ENCODE data around the gene ALDH3A2.

Gene ALDH3A2

GRCh38 chr17:19630661-19631060 is 17.9 kb upstream of the ALDH3A2 start:
- Histone ChIP-seq H3K9me3 (ENCODE audit: control insufficient read depth, low read length) (no peaks in the 10 kb centered on the region), H3K4me1 (ENCODE audit: control insufficient read depth, insufficient read depth, low read length, poor library complexity, severe bottlenecking) (no peaks in the 10 kb centered on the region), H3K36me3 (ENCODE audit: control insufficient read depth, insufficient read depth, low read length) (no peaks in the 10 kb centered on the region), H3K27ac (ENCODE audit: low read depth, low read length, severe bottlenecking) (no peak overlapping the region), H3K4me3 (ENCODE audit: extremely low read depth, insufficient read depth, low read length, poor library complexity, severe bottlenecking) (no peak overlapping the region)
- no CpG with 5 or more reads among the region's 1 CpG for WGBS, 2 experiments (ENCODE audit: insufficient coverage in 2 of 2)

- H3K36me3 ChIP-seq (ENCODE audit: control insufficient read depth, insufficient read depth, low read length): no peaks in the 10 kb centered on the region
- H3K27ac ChIP-seq (ENCODE audit: low read depth, low read length, severe bottlenecking): no peak overlapping the region
- WGBS, 2 experiments (ENCODE audit: insufficient coverage in 2 of 2): 100% methylated on average over 1 of the region's 2 CpGs; no CpG with 5 or more reads in 1 of the 2 experiments
- no peak overlapping the region for H3K4me3 ChIP-seq (ENCODE audit: extremely low read depth, insufficient read depth, low read length, poor library complexity, severe bottlenecking)
- H3K9me3 ChIP-seq (ENCODE audit: control insufficient read depth, low read length): no peaks in the 10 kb centered on the region
- H3K4me1 ChIP-seq (ENCODE audit: control insufficient read depth, insufficient read depth, low read length, poor library complexity, severe bottlenecking): no peaks in the 10 kb centered on the region
Observed at GRCh38 chr17:19631905-19632304, 16.6 kb upstream of the ALDH3A2 start.

- H3K4me1 ChIP-seq (ENCODE audit: control insufficient read depth, insufficient read depth, low read length, poor library complexity, severe bottlenecking): peaks cover 6% of the 10 kb centered on the region
- no peak overlapping the region for H3K4me3 ChIP-seq (ENCODE audit: extremely low read depth, insufficient read depth, low read length, poor library complexity, severe bottlenecking)
- 100% methylated on average over 1 of the region's 4 CpGs for WGBS, 2 experiments (ENCODE audit: insufficient coverage in 2 of 2)
- no peak overlapping the region for H3K27ac ChIP-seq (ENCODE audit: low read depth, low read length, severe bottlenecking)
- H3K9me3 ChIP-seq (ENCODE audit: control insufficient read depth, low read length): no peaks in the 10 kb centered on the region
- H3K36me3 ChIP-seq (ENCODE audit: control insufficient read depth, insufficient read depth, low read length): no peaks in the 10 kb centered on the region
Observed at GRCh38 chr17:19641687-19642372, 6.7 kb upstream of the ALDH3A2 start.

- H3K4me1 ChIP-seq (ENCODE audit: control insufficient read depth, insufficient read depth, low read length, poor library complexity, severe bottlenecking): peaks cover 12% of the 10 kb centered on the region
- H3K27ac ChIP-seq (ENCODE audit: low read depth, low read length, severe bottlenecking): no peak overlapping the region
- WGBS, 2 experiments (ENCODE audit: insufficient coverage in 2 of 2): 60% methylated on average over 1 of the region's 5 CpGs; no CpG with 5 or more reads in 1 of the 2 experiments
- no peaks in the 10 kb centered on the region for H3K9me3 ChIP-seq (ENCODE audit: control insufficient read depth, low read length)
- H3K4me3 ChIP-seq (ENCODE audit: extremely low read depth, insufficient read depth, low read length, poor library complexity, severe bottlenecking): no peak overlapping the region
- no peaks in the 10 kb centered on the region for H3K36me3 ChIP-seq (ENCODE audit: control insufficient read depth, insufficient read depth, low read length)
Observed at GRCh38 chr17:19642373-19642893, 6.1 kb upstream of the ALDH3A2 start.

DNA sequence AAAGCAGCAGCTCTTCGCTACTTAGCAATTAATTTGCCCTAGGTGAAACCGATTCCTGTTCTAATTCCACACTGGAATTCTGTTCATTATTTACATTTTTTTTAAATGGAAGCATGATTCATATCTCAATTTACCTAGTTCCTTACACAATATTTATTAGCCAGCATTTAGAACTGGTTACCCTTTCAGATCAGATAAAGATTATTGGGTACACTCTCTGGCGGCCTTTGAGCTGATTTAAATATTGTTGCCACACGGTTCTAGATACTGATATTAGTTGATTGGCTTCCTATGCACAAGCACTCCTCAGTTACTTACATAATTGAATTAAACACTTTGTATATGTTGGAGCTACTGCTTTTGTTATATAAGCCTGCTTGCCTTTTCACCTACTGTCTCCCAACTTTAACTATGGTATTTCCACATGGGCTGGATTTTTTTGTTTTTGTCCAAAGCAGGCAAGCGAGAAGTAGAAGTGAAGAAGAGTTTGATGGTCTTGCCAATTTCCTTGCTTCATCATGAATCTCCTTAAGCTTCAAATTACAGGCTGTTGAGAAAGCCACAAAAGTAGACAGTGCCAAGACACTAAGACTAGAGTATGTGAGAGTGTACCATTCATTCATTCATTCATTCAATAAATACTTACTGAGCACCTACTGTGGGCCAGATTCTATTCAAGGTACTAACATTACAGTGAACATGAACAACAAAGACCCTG is 3.9 kb upstream of the ALDH3A2 start:
- Histone ChIP-seq H3K9me3 (ENCODE audit: control insufficient read depth, low read length) (no peaks in the 10 kb centered on the region), H3K4me3 (ENCODE audit: extremely low read depth, insufficient read depth, low read length, poor library complexity, severe bottlenecking) (no peak overlapping the region), H3K4me1 (ENCODE audit: control insufficient read depth, insufficient read depth, low read length, poor library complexity, severe bottlenecking) (peaks cover 16% of the 10 kb centered on the region), H3K27ac (ENCODE audit: low read depth, low read length, severe bottlenecking) (no peak overlapping the region), H3K36me3 (ENCODE audit: control insufficient read depth, insufficient read depth, low read length) (no peaks in the 10 kb centered on the region)
- WGBS, 2 experiments (ENCODE audit: insufficient coverage in 2 of 2): 100% methylated on average over 2 of the region's 5 CpGs; no CpG with 5 or more reads in 1 of the 2 experiments

DNA sequence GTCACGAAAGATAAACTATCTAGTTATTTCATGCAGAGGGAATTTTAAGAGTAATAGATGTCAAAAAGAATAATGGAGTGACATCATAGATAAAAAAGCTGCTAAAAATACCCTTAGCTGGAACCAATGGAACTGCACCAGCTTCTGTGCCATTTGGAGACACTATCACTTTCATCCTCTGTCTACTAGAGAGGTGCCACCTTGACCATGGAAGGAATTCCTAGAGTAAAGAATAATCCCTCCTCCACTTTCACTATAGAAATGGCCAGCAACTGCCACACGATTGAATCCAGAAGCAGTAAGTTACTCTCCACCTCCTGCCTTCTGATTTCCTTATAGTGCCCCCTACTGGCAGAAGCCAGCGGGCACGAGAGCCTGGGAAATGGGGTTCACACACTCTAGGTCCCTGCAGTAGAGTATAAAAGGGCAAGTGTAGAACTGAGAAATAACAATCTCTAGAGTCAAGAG is 2.8 kb upstream of the ALDH3A2 start:
- H3K4me3 ChIP-seq (ENCODE audit: extremely low read depth, insufficient read depth, low read length, poor library complexity, severe bottlenecking): no peak overlapping the region
- no peak overlapping the region for H3K27ac ChIP-seq (ENCODE audit: low read depth, low read length, severe bottlenecking)
- peaks cover 16% of the 10 kb centered on the region for H3K4me1 ChIP-seq (ENCODE audit: control insufficient read depth, insufficient read depth, low read length, poor library complexity, severe bottlenecking)
- no peaks in the 10 kb centered on the region for H3K9me3 ChIP-seq (ENCODE audit: control insufficient read depth, low read length)
- no peaks in the 10 kb centered on the region for H3K36me3 ChIP-seq (ENCODE audit: control insufficient read depth, insufficient read depth, low read length)
- 56% methylated on average over 2 of the region's 4 CpGs; no CpG with 5 or more reads in 1 of the 2 experiments for WGBS, 2 experiments (ENCODE audit: insufficient coverage in 2 of 2)

GRCh38 chr17:19646788-19647696 is 1.5 kb upstream of the ALDH3A2 start:
- Histone ChIP-seq H3K9me3 (ENCODE audit: control insufficient read depth, low read length) (no peaks in the 10 kb centered on the region), H3K4me1 (ENCODE audit: control insufficient read depth, insufficient read depth, low read length, poor library complexity, severe bottlenecking) (peaks cover 16% of the 10 kb centered on the region), H3K27ac (ENCODE audit: low read depth, low read length, severe bottlenecking) (peak overlapping the region; percentile 25), H3K4me3 (ENCODE audit: extremely low read depth, insufficient read depth, low read length, poor library complexity, severe bottlenecking) (peak overlapping the region; percentile 62), H3K36me3 (ENCODE audit: control insufficient read depth, insufficient read depth, low read length) (no peaks in the 10 kb centered on the region)
- 24% methylated on average over 2 of the region's 4 CpGs; no CpG with 5 or more reads in 1 of the 2 experiments for WGBS, 2 experiments (ENCODE audit: insufficient coverage in 2 of 2)

DNA sequence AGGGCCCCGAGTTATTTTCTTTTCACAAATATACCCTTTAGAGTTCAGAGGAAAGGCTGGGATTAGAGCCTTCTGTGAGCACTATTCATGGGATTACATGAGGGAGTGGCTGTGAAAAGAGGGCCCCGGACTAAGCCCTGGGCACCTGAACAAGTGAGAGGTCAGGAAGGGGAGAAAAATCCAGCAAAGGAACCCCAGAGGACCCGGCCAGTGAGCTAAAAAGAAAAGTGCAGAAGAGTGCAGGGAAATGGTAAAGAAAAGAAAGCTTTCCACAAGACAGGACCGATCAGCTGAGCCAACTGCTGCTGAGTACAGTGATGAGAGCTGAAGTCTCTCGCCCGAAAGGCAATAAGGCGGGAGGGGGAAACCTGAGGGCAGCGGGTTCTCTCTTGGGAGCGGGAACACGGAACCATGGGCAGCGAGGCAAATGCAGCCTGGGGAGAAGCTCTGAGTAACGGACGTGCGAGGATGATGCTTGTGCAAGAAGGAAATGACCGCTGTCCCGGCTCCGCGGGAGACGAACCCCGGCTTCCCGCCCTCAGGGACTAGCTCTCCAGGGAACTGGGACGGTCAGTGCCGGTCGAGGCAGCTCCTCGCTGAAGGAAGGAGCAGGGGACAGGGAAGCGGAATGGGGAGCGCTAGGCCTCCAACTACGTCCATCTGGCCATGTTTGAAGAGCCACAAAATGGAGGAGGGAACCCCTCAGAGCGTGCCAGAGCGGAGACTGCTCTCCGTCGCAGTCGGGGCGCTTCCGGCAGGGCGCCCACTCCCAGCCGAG is 665 bp upstream of the ALDH3A2 start:
- Histone ChIP-seq H3K4me3 (ENCODE audit: extremely low read depth, insufficient read depth, low read length, poor library complexity, severe bottlenecking) (peak overlapping the region; percentile 62), H3K4me1 (ENCODE audit: control insufficient read depth, insufficient read depth, low read length, poor library complexity, severe bottlenecking) (peaks cover 16% of the 10 kb centered on the region), H3K36me3 (ENCODE audit: control insufficient read depth, insufficient read depth, low read length) (peaks cover 1% of the 10 kb centered on the region), H3K9me3 (ENCODE audit: control insufficient read depth, low read length) (no peaks in the 10 kb centered on the region), H3K27ac (ENCODE audit: low read depth, low read length, severe bottlenecking) (peak overlapping the region; percentile 25)
- 1% methylated on average over 25 to 36 of the region's 37 CpGs for WGBS, 2 experiments (ENCODE audit: insufficient coverage in 2 of 2)

DNA sequence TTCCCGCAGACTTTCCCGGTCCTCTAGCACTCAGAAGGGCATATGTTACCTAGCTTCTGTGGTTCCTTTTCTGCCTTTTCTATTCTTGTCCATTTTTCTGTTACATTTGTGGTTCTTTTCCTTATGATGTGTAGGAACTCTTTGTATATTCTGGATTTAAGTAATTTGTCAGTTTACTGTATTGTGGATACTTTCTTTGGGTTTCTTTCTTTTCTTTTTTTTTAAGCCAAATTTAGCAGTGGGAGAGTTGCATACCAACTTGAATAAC is 657 bp downstream of the ALDH3A2 start:
- 0% methylated on average over 1 to 2 of the region's 2 CpGs for WGBS, 2 experiments (ENCODE audit: insufficient coverage in 2 of 2)
- Histone ChIP-seq H3K27ac (ENCODE audit: low read depth, low read length, severe bottlenecking) (no peak overlapping the region), H3K4me1 (ENCODE audit: control insufficient read depth, insufficient read depth, low read length, poor library complexity, severe bottlenecking) (peaks cover 16% of the 10 kb centered on the region)

GRCh38 chr17:19650826-19651225 is 2.3 kb downstream of the ALDH3A2 start:
- H3K4me1 ChIP-seq (ENCODE audit: control insufficient read depth, insufficient read depth, low read length, poor library complexity, severe bottlenecking): peaks cover 16% of the 10 kb centered on the region
- H3K4me3 ChIP-seq (ENCODE audit: extremely low read depth, insufficient read depth, low read length, poor library complexity, severe bottlenecking): no peak overlapping the region
- peaks cover 7% of the 10 kb centered on the region for H3K9me3 ChIP-seq (ENCODE audit: control insufficient read depth, low read length)
- WGBS, 2 experiments (ENCODE audit: insufficient coverage in 2 of 2): no CpG with 5 or more reads among the region's 1 CpG
- H3K27ac ChIP-seq (ENCODE audit: low read depth, low read length, severe bottlenecking): no peak overlapping the region
- peaks cover 19% of the 10 kb centered on the region for H3K36me3 ChIP-seq (ENCODE audit: control insufficient read depth, insufficient read depth, low read length)

More for the DNA sequence above, 657 bp downstream of the ALDH3A2 start:
- H3K36me3 ChIP-seq (ENCODE audit: control insufficient read depth, insufficient read depth, low read length): peaks cover 7% of the 10 kb centered on the region
- H3K9me3 ChIP-seq (ENCODE audit: control insufficient read depth, low read length): no peaks in the 10 kb centered on the region
- peak overlapping the region; percentile 62 for H3K4me3 ChIP-seq (ENCODE audit: extremely low read depth, insufficient read depth, low read length, poor library complexity, severe bottlenecking)

Data from mesodermal cell (in vitro differentiated cells).